WTC11 (cell line): ENCODE data around the gene TRPV2. TPM values are rescaled to one million over a fixed set of nuclear protein-coding genes. Genes with fewer than 3 reads are reported as not detected.
"Not testable (repeated sequence)": the region's sequence is repeated elsewhere in the genome, so short reads cannot be mapped to it uniquely, and the experiment has no call there.

Experiments
- ATAC-seq: fragments of 200-7000 bp; cut with Tn5 transposase; 2 replicates; pipeline ENCODE4 v1.10.0; 2021; ENCODE audit warnings: mild to moderate bottlenecking, moderate library complexity
- CTCF ChIA-PET: fragments of 300-600 bp; sonication (Branson Sonifier 250); formaldehyde crosslinking; loops from one replicate; lab custom pipeline; 2021; ENCODE audit warnings: antibody characterized with exemption; lab: Charles Lee
- POLR2A ChIA-PET: fragments of 350-600 bp; sonication (Branson Sonifier 250); formaldehyde crosslinking; loops from one replicate; lab custom pipeline; 2021; ENCODE audit warnings: antibody characterized with exemption; lab: Charles Lee
- DNase-seq: peaks from one replicate; pipeline ENCODE4 v3.0.0; 2021; ENCODE audit warnings: low spot score
- H3K27ac Mint-ChIP-seq: 2 replicates; pipeline ENCODE4 v1.8.0; 2021; ENCODE audit warnings: mixed read lengths
- H3K27me3 Mint-ChIP-seq: 2 replicates; pipeline ENCODE4 v1.8.0; 2021; ENCODE audit warnings: low read depth, mild to moderate bottlenecking, moderate library complexity, mixed read lengths
- H3K36me3 Mint-ChIP-seq: 2 replicates; pipeline ENCODE4 v1.8.0; 2021; ENCODE audit warnings: mixed read lengths
- H3K4me1 Mint-ChIP-seq: 2 replicates; pipeline ENCODE4 v1.8.0; 2022; ENCODE audit warnings: mixed read lengths
- H3K4me3 Mint-ChIP-seq: 2 replicates; pipeline ENCODE4 v1.8.0; 2021; ENCODE audit warnings: mild to moderate bottlenecking, moderate library complexity, mixed read lengths
- H3K9me3 Mint-ChIP-seq: 2 replicates; pipeline ENCODE4 v1.8.0; 2021; ENCODE audit warnings: mixed read lengths
- CBFB ChIP-seq: sonication (generic); formaldehyde crosslinking; IDR thresholded peaks from 2 replicates; pipeline ENCODE4 v1.8.1; 2022; ENCODE audit warnings: mild to moderate bottlenecking, low read depth, missing genetic modification reagents
- CDX4 ChIP-seq: fragments of 250-450 bp; sonication (Bioruptor Pico); IDR thresholded peaks from 2 replicates; pipeline ENCODE4 v1.9.0; 2021; ENCODE audit warnings: moderate library complexity, mild to moderate bottlenecking, inconsistent platforms, borderline replicate concordance
- ETV6 ChIP-seq: sonication (generic); formaldehyde crosslinking; IDR thresholded peaks from 2 replicates; pipeline ENCODE4 v1.8.1; 2022; ENCODE audit warnings: mild to moderate bottlenecking, missing genetic modification reagents
- FOXP1 ChIP-seq: sonication (generic); formaldehyde crosslinking; IDR thresholded peaks from 2 replicates; pipeline ENCODE4 v1.8.0; 2022; ENCODE audit warnings: missing genetic modification reagents, mild to moderate bottlenecking, moderate library complexity, borderline replicate concordance
- HMGA2 ChIP-seq: fragments of 250-450 bp; sonication (Bioruptor Pico); IDR thresholded peaks from 2 replicates; pipeline ENCODE4 v1.4.0; 2021; ENCODE audit warnings: mild to moderate bottlenecking, moderate library complexity
- JUN ChIP-seq: sonication (generic); formaldehyde crosslinking; IDR thresholded peaks from 2 replicates; pipeline ENCODE4 v1.8.0; 2023; ENCODE audit warnings: mild to moderate bottlenecking, missing genetic modification reagents
- NFATC4 ChIP-seq: fragments of 250-450 bp; sonication (Bioruptor Pico); IDR thresholded peaks from 2 replicates; pipeline ENCODE4 v1.9.0; 2021; ENCODE audit warnings: mild to moderate bottlenecking
- NFE2L1 ChIP-seq: sonication (generic); formaldehyde crosslinking; IDR thresholded peaks from 2 replicates; pipeline ENCODE4 v1.8.1; 2023; ENCODE audit warnings: missing genetic modification reagents
- SOX15 ChIP-seq: fragments of 250-450 bp; sonication (Bioruptor Pico); IDR thresholded peaks from 2 replicates; pipeline ENCODE4 v1.9.0; 2021; ENCODE audit warnings: mild to moderate bottlenecking
- SP1 ChIP-seq: sonication (generic); formaldehyde crosslinking; conservative IDR thresholded peaks from 2 replicates; pipeline ENCODE4 v1.8.1; 2022; ENCODE audit warnings: missing genetic modification reagents
- TEAD4 ChIP-seq: sonication (generic); formaldehyde crosslinking; IDR thresholded peaks from 2 replicates; pipeline ENCODE4 v1.8.0; 2022; ENCODE audit warnings: mild to moderate bottlenecking, missing genetic modification reagents
- ZMAT4 ChIP-seq: fragments of 250-450 bp; sonication (Bioruptor Pico); IDR thresholded peaks from 2 replicates; pipeline ENCODE4 v1.9.0; 2021; ENCODE audit warnings: mild to moderate bottlenecking
- ZNF671 ChIP-seq: fragments of 250-450 bp; sonication (Bioruptor Pico); IDR thresholded peaks from 2 replicates; pipeline ENCODE4 v1.8.0; 2021; ENCODE audit warnings: mild to moderate bottlenecking
- total RNA-seq: library from RNA; stranded (reverse); gene quantifications from 3 replicates; pipeline ENCODE4 v1.2.3, GENCODE V29; 2021
- TF ChIP-seq, protein P1 (sequence below): fragments of 250-450 bp; sonication (Bioruptor Pico); conservative IDR thresholded peaks from 2 replicates; pipeline ENCODE4 v1.9.0; 2021; ENCODE audit warnings: mild to moderate bottlenecking
- TF ChIP-seq, protein P2 (sequence below): fragments of 250-450 bp; sonication (Bioruptor Pico); IDR thresholded peaks from 2 replicates; pipeline ENCODE4 v1.9.0; 2021; ENCODE audit warnings: mild to moderate bottlenecking
- TF ChIP-seq, protein P3 (sequence below): sonication (generic); formaldehyde crosslinking; IDR thresholded peaks from 2 replicates; pipeline ENCODE4 v1.8.0; 2022; ENCODE audit warnings: mild to moderate bottlenecking, missing genetic modification reagents
- TF ChIP-seq, protein P4 (sequence below): sonication (generic); formaldehyde crosslinking; IDR thresholded peaks from 2 replicates; pipeline ENCODE4 v1.8.0; 2022; ENCODE audit warnings: missing genetic modification reagents
- TF ChIP-seq, protein P5 (sequence below): sonication (generic); formaldehyde crosslinking; IDR thresholded peaks from 2 replicates; pipeline ENCODE4 v1.8.1; 2023; ENCODE audit warnings: mild to moderate bottlenecking, missing genetic modification reagents

TRPV2 gene
- total RNA-seq, 1 experiment from 2014 or later = 3.5 TPM

DNA sequence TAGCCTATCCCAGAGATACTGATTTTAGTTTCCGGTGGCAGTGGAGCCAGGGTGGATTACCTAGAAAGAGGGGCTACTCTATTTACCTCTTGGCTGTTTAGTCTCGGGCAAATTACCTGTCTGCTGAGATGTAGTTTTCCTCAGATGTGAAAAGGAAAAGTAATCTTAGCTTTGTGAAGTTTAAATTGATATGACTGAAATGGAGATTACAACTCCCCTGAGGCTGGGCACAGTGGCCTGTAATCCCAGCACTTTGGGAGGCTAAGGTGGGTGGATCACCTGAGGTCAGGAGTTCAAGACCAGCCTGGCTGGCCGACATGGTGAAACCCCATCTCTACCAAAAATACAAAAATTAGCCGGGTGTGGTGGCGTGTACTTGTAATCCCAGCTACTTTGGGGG lies 25.0 kb downstream of the TRPV2 start:
- Mint-ChIP-seq H3K4me3 (peak overlapping the region; percentile 99), H3K4me1 (peaks cover 64% of the 10 kb centered on the region), H3K27ac (peak overlapping the region; percentile 96), H3K36me3 (peaks cover 42% of the 10 kb centered on the region)
- not testable (repeated sequence) for H3K27me3 Mint-ChIP-seq, DNase-seq, H3K9me3 Mint-ChIP-seq, ATAC-seq
- TF ChIP-seq, protein P1, sequence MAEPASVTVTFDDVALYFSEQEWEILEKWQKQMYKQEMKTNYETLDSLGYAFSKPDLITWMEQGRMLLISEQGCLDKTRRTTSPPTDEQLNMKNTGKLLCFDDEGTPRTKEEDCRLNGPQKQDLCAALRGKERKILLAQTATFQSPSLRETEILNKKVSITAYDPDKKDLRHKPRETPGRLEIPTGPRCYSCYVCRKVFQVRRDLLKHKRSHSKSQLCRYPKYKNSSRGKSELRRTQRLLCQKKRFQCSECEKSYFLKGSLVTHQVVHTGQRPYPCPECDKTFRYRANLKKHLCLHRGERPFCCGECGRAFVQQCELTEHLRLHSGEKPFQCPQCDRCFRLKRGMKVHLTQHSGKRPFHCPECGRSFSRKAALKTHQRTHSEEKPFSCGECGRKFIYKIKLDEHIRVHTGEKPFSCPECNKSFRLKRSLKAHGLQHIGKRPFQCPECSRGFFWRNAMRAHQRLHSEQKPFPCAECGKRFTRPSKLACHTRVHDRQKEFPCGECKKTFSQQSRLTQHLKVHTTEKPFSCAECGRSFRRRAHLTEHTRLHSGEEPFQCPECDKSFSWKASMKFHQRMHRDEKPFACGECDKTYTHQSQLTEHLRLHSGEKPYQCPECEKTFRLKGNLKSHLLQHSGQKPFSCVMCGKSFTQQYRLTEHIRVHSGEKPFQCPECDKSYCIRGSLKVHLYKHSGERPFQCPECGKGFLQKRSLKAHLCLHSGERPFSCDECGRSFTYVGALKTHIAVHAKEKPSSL (CRISPR knock-in tag) = peak; percentile 59; the same call in 1 of the 2 replicates
- TF ChIP-seq ZNF671 (CRISPR knock-in tag) = peak; percentile 80; the same call in 1 of the 2 replicates
- TF ChIP-seq, protein P2, sequence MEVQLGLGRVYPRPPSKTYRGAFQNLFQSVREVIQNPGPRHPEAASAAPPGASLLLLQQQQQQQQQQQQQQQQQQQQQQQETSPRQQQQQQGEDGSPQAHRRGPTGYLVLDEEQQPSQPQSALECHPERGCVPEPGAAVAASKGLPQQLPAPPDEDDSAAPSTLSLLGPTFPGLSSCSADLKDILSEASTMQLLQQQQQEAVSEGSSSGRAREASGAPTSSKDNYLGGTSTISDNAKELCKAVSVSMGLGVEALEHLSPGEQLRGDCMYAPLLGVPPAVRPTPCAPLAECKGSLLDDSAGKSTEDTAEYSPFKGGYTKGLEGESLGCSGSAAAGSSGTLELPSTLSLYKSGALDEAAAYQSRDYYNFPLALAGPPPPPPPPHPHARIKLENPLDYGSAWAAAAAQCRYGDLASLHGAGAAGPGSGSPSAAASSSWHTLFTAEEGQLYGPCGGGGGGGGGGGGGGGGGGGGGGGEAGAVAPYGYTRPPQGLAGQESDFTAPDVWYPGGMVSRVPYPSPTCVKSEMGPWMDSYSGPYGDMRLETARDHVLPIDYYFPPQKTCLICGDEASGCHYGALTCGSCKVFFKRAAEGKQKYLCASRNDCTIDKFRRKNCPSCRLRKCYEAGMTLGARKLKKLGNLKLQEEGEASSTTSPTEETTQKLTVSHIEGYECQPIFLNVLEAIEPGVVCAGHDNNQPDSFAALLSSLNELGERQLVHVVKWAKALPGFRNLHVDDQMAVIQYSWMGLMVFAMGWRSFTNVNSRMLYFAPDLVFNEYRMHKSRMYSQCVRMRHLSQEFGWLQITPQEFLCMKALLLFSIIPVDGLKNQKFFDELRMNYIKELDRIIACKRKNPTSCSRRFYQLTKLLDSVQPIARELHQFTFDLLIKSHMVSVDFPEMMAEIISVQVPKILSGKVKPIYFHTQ (CRISPR knock-in tag) = peak; percentile 68; the same call in 1 of the 2 replicates
- TF ChIP-seq NFATC4 (CRISPR knock-in tag) = peak; percentile 77
- CTCF ChIA-PET = interaction anchor here (1.8 to 2.0 kb wide), 2 partner anchors 13 to 77 kb away, joined by 8 to 13 read pairs; no protein-coding TSS in a partner anchor
- POLR2A ChIA-PET = interaction anchor here (1.6 kb wide), 1 partner anchor 60 kb away, joined by 6 read pairs; the partner anchor contains the start of gene UBB

DNA sequence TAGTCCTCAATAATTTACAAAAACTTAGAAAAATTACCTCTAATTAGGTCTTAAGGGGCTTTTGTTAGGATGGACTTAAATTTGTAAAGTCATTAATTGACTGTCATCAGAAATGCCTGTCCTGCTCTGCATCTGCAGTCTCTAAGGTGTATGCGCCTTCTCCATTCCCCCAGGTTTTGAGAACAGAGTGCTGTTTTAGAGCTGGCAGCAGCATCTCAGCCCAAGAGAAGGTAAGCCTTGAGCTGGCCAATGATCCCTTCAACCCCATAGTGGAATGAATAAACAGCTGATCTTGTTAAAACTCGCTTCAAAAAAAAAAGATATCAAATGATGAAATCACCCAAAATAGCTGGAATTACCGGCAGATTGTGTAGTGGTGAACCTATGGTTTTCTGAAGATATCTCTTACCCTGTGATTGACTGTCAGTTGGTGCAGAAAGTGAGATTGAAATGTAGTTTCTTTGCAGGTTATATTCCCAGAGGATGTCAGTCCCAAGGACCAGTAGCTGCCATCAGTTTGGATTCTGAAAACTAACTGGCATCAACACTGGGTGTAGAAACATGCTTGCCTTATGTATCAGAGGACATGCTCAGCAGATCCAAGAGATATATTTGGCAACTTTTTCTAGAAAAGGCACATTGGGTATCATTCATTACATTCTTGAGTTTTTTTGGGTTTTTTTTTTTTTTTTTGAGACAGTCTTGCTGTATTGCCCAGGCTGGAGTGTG lies 25.7 kb downstream of the TRPV2 start:
- ATAC-seq (no peak), DNase-seq (no peak)
- ChIA-PET POLR2A (interaction anchor here (1.0 to 1.6 kb wide), 4 partner anchors 17 to 89 kb away, joined by 3 to 6 read pairs (median 4); partner anchors contain the start of gene UBB), CTCF (interaction anchor here (0.7 to 3.8 kb wide), 6 partner anchors 12 to 80 kb away, joined by 3 to 20 read pairs (median 8); partner anchors contain the start of gene UBB)
- peak overlapping the region; percentile 99 for H3K4me3 Mint-ChIP-seq
- H3K36me3 Mint-ChIP-seq = peaks cover 47% of the 10 kb centered on the region
- no peaks in the 10 kb centered on the region for H3K9me3 Mint-ChIP-seq
- no peaks in the 10 kb centered on the region for H3K27me3 Mint-ChIP-seq
- 0 out of 2 replicates have a peak, but pooled peaks have one; percentile 3 for TF ChIP-seq NFATC4 (CRISPR knock-in tag)
- 0 out of 2 replicates have a peak, but pooled peaks have one; percentile 4 for TF ChIP-seq SP1 (CRISPR knock-in tag)
- TF ChIP-seq JUN = no peak
- TF ChIP-seq SOX15 = no peak
- TF ChIP-seq, protein P3, sequence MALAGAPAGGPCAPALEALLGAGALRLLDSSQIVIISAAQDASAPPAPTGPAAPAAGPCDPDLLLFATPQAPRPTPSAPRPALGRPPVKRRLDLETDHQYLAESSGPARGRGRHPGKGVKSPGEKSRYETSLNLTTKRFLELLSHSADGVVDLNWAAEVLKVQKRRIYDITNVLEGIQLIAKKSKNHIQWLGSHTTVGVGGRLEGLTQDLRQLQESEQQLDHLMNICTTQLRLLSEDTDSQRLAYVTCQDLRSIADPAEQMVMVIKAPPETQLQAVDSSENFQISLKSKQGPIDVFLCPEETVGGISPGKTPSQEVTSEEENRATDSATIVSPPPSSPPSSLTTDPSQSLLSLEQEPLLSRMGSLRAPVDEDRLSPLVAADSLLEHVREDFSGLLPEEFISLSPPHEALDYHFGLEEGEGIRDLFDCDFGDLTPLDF = no peak
- no peak for TF ChIP-seq CDX4
- peak overlapping the region; percentile 95 for H3K27ac Mint-ChIP-seq
- peaks cover 64% of the 10 kb centered on the region for H3K4me1 Mint-ChIP-seq

DNA sequence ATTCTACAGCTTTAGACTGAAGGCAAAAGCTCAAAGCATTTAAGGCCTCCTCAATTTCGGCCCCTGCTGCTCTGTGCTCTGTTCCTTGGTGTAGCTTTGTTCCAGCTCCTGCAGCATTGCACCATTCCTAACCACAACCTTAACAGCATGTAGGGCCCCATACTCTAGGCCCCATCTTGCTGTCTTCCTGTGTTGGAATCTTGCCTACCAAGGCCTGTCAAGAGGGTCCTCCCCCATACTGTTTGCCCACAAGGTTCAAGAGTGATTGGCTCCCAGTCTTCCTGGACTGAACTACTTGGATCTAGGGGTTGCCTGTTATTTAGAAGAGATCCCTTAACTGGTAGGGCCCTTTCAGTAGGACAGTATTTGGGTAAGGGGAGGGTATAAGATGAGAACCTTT lies 26.8 kb downstream of the TRPV2 start:
- Mint-ChIP-seq H3K36me3 (peaks cover 52% of the 10 kb centered on the region), H3K27me3 (no peaks in the 10 kb centered on the region), H3K4me1 (peaks cover 62% of the 10 kb centered on the region), H3K9me3 (no peaks in the 10 kb centered on the region), H3K27ac (peak overlapping the region; percentile 95), H3K4me3 (peak overlapping the region; percentile 99)
- ChIA-PET POLR2A (interaction anchor here (1.0 to 1.6 kb wide), 5 partner anchors 19 to 94 kb away, joined by 3 to 4 read pairs (median 4); no protein-coding TSS in a partner anchor), CTCF (interaction anchor here (0.7 to 3.8 kb wide), 5 partner anchors 11 to 79 kb away, joined by 3 to 20 read pairs (median 7); partner anchors contain the start of gene UBB)
- ATAC-seq (no peak), DNase-seq (no peak)
- TF ChIP-seq TEAD4 (CRISPR knock-in tag) (no peak), ETV6 (CRISPR knock-in tag) (no peak), HMGA2 (CRISPR knock-in tag) (no peak), ZMAT4 (CRISPR knock-in tag) (no peak), NFE2L1 (CRISPR knock-in tag) (no peak), CBFB (CRISPR knock-in tag) (no peak), FOXP1 (no peak)
- TF ChIP-seq, protein P4, sequence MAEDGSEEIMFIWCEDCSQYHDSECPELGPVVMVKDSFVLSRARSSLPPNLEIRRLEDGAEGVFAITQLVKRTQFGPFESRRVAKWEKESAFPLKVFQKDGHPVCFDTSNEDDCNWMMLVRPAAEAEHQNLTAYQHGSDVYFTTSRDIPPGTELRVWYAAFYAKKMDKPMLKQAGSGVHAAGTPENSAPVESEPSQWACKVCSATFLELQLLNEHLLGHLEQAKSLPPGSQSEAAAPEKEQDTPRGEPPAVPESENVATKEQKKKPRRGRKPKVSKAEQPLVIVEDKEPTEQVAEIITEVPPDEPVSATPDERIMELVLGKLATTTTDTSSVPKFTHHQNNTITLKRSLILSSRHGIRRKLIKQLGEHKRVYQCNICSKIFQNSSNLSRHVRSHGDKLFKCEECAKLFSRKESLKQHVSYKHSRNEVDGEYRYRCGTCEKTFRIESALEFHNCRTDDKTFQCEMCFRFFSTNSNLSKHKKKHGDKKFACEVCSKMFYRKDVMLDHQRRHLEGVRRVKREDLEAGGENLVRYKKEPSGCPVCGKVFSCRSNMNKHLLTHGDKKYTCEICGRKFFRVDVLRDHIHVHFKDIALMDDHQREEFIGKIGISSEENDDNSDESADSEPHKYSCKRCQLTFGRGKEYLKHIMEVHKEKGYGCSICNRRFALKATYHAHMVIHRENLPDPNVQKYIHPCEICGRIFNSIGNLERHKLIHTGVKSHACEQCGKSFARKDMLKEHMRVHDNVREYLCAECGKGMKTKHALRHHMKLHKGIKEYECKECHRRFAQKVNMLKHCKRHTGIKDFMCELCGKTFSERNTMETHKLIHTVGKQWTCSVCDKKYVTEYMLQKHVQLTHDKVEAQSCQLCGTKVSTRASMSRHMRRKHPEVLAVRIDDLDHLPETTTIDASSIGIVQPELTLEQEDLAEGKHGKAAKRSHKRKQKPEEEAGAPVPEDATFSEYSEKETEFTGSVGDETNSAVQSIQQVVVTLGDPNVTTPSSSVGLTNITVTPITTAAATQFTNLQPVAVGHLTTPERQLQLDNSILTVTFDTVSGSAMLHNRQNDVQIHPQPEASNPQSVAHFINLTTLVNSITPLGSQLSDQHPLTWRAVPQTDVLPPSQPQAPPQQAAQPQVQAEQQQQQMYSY (CRISPR knock-in tag) = no peak
- TF ChIP-seq, protein P5, sequence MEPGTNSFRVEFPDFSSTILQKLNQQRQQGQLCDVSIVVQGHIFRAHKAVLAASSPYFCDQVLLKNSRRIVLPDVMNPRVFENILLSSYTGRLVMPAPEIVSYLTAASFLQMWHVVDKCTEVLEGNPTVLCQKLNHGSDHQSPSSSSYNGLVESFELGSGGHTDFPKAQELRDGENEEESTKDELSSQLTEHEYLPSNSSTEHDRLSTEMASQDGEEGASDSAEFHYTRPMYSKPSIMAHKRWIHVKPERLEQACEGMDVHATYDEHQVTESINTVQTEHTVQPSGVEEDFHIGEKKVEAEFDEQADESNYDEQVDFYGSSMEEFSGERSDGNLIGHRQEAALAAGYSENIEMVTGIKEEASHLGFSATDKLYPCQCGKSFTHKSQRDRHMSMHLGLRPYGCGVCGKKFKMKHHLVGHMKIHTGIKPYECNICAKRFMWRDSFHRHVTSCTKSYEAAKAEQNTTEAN (CRISPR knock-in tag) = no peak
